B cell (primary cell): ENCODE results near the gene DESI2. TPM values are rescaled to one million over a fixed set of nuclear protein-coding genes. Genes with fewer than 3 reads are reported as not detected.
"Not testable (repeated sequence)": the region's sequence is repeated elsewhere in the genome, so short reads cannot be mapped to it uniquely, and the experiment has no call there.

Experiments used
- ATAC-seq: fragments of 200-7000 bp; cut with Tn5 transposase; one replicate; pipeline ENCODE4 v1.10.0; 2021; ENCODE audit warnings: low read depth, mild to moderate bottlenecking, moderate number of reproducible peaks, moderate library complexity
- CTCF ChIA-PET: fragments of 350-600 bp; sonication (Branson Sonifier 250); formaldehyde crosslinking; loops from one replicate; lab custom pipeline; 2021; ENCODE audit warnings: antibody characterized with exemption, inconsistent platforms; lab: Charles Lee
- POLR2A ChIA-PET: fragments of 350-600 bp; sonication (Branson Sonifier 250); formaldehyde crosslinking; loops from one replicate; lab custom pipeline; 2021; ENCODE audit warnings: antibody characterized with exemption; lab: Charles Lee
- DNase-seq: peaks from one replicate; pipeline ENCODE4 v3.0.0; 2013
- H2AFZ ChIP-seq: 2 replicates; pipeline ENCODE4 v1.6.1; 2012; ENCODE audit warnings: mild to moderate bottlenecking, low read depth, low read length; ENCODE audit not compliant: insufficient read depth, poor library complexity, severe bottlenecking
- H3K27ac ChIP-seq, 2 donors: 1 replicate in 1 of 2; 2 replicates in 1 of 2; pipeline ENCODE4 v1.5.1; 2012 to 2013; ENCODE audit warnings: low read length in 2 of 2, mild to moderate bottlenecking in 2 of 2, moderate library complexity in 1 of 2
- H3K27me3 ChIP-seq, 4 experiments: fragments of 200-600 bp in 1 of 4; sonication (generic) in 1 of 4; replicated peaks in 1 of 4; 1 replicate in 2 of 4; 2 replicates in 2 of 4; pipeline versions ENCODE4 v1.6.1 to v1.7.0; 2013 to 2016; ENCODE audit warnings: low read length in 3 of 4, mild to moderate bottlenecking in 2 of 4, mixed read lengths in 1 of 4, moderate library complexity in 1 of 4; ENCODE audit not compliant: insufficient read depth in 4 of 4, control insufficient read depth in 3 of 4; ENCODE audit errors: control extremely low read depth in 1 of 4
- H3K36me3 ChIP-seq, 2 experiments: replicated peaks in 1 of 2; 1 replicate in 1 of 2; 2 replicates in 1 of 2; pipeline versions ENCODE4 v1.6.1 to v1.7.1; 2013; ENCODE audit warnings: low read length in 1 of 2; ENCODE audit not compliant: insufficient read depth in 2 of 2, control insufficient read depth in 1 of 2; ENCODE audit errors: control extremely low read depth in 1 of 2, extremely low read depth in 1 of 2
- H3K4me1 ChIP-seq, 2 donors: fragments of 200-600 bp in 1 of 2; sonication (generic) in 1 of 2; 1 replicate in 1 of 2; 2 replicates in 1 of 2; pipeline versions ENCODE4 v1.5.1 to v1.6.1; 2013 to 2017; ENCODE audit warnings: low read length in 2 of 2; ENCODE audit not compliant: control insufficient read depth in 2 of 2, insufficient read depth in 2 of 2
- H3K4me2 ChIP-seq: replicated peaks from 2 replicates; pipeline ENCODE3; 2012; ENCODE audit warnings: mild to moderate bottlenecking, low read depth, low read length; ENCODE audit not compliant: poor library complexity, severe bottlenecking
- H3K4me3 ChIP-seq, 5 experiments: fragments of 200-600 bp in 1 of 5; sonication (generic) in 1 of 5; 1 replicate in 3 of 5; 2 replicates in 2 of 5; pipeline versions ENCODE4 v1.5.1 to v1.7.0; 2011 to 2016; ENCODE audit warnings: low read length in 4 of 5, mild to moderate bottlenecking in 4 of 5, low read depth in 2 of 5, control low read depth in 1 of 5, moderate library complexity in 1 of 5; ENCODE audit not compliant: insufficient read depth in 1 of 5; ENCODE audit errors: control extremely low read depth in 1 of 5, extremely low read depth in 1 of 5
- H3K79me2 ChIP-seq: fragments of 200-600 bp; sonication (generic); one replicate; pipeline ENCODE4 v1.6.0; 2016; ENCODE audit warnings: low read length; ENCODE audit not compliant: control insufficient read depth, insufficient read depth
- H3K9ac ChIP-seq: fragments of 200-600 bp; sonication (generic); 2 replicates; pipeline ENCODE4 v1.6.1; 2017; ENCODE audit warnings: mild to moderate bottlenecking, low read length, moderate library complexity
- H3K9me3 ChIP-seq, 3 donors: one replicate each; pipeline versions ENCODE4 v1.6.1 to v1.7.1; 2013; ENCODE audit warnings: low read length in 2 of 3; ENCODE audit not compliant: control insufficient read depth in 2 of 3, insufficient read depth in 1 of 3; ENCODE audit errors: control extremely low read depth in 1 of 3
- H4K20me1 ChIP-seq: 2 replicates; pipeline ENCODE4 v1.6.0; 2012; ENCODE audit warnings: mild to moderate bottlenecking, low read length; ENCODE audit not compliant: insufficient read depth, control insufficient read depth, poor library complexity, severe bottlenecking
- H3K27ac Mint-ChIP-seq: one replicate; pipeline ENCODE4 v1.8.0; 2021; ENCODE audit warnings: mixed read lengths
- H3K27me3 Mint-ChIP-seq: one replicate; pipeline ENCODE4 v1.8.0; 2021; ENCODE audit warnings: mixed read lengths
- H3K4me1 Mint-ChIP-seq: one replicate; pipeline ENCODE4 v1.8.0; 2021; ENCODE audit warnings: mixed read lengths
- H3K4me3 Mint-ChIP-seq: one replicate; pipeline ENCODE4 v1.8.0; 2021; ENCODE audit warnings: mixed read lengths
- H3K9me3 Mint-ChIP-seq: one replicate; pipeline ENCODE4 v1.8.0; 2022; ENCODE audit warnings: mixed read lengths; ENCODE audit not compliant: insufficient read depth
- CTCF ChIP-seq: fragments of 200-600 bp; IDR thresholded peaks from one replicate; pipeline ENCODE4 v1.8.0; 2022; ENCODE audit warnings: antibody characterized with exemption, mild to moderate bottlenecking
- EZH2 ChIP-seq: IDR thresholded peaks from 2 replicates; pipeline ENCODE4 v1.6.1; 2012; ENCODE audit warnings: borderline replicate concordance, low read depth, mild to moderate bottlenecking, moderate library complexity, low read length; ENCODE audit not compliant: insufficient read depth, poor library complexity, severe bottlenecking
- WGBS: methylation state at CpG from one replicate; pipeline ENCODE4 v1.1.5; 2013; ENCODE audit warnings: missing lambda C conversion rate; ENCODE audit not compliant: insufficient coverage; 5-methylcytosine and 5-hydroxymethylcytosine counted together
- intact Hi-C: fragments of 100-400 bp; cut with micrococcal nuclease; formaldehyde crosslinking; loops from one replicate; pipeline ENCODE4 v1.10.0; 2022
- polyA plus RNA-seq: library from polyadenylated mRNA; depleted of rRNA; stranded (reverse); fragments of >200 nt; gene quantifications from 2 replicates; pipeline ENCODE4 v1.2.3, GENCODE V29; 2012
- total RNA-seq, 2 donors: library from RNA; stranded (reverse); fragments of 120-200 nt in 1 of 2; gene quantifications; 1 replicate in 1 of 2; 2 replicates in 1 of 2; pipeline versions ENCODE4 v1.2.3 to v1.2.4, GENCODE V29; 2013 to 2022

DESI2 gene
- total and polyA plus RNA-seq, 2 donors (not counting 1 experiment from before 2014, with no cell fraction given): 9.3 to 25.2 TPM

- Histone ChIP-seq H3K27me3 (no peaks in the 10 kb centered on the region), H3K4me2 (no peak overlapping the region), H2AFZ (no peak overlapping the region), H3K27ac (no peak overlapping the region), H3K36me3 (peaks cover 0 to 21% of the 10 kb centered on the region in 2 experiments), H3K9ac (no peak overlapping the region), H3K4me1 (peaks cover 20 to 30% of the 10 kb centered on the region in 2 donors), H3K9me3 (no peaks in the 10 kb centered on the region), H3K4me3 (no peak overlapping the region), H3K79me2 (peaks cover 91% of the 10 kb centered on the region), H4K20me1 (peaks cover 34% of the 10 kb centered on the region)
- ChIA-PET POLR2A (no interaction called here), CTCF (no interaction called here)
- Mint-ChIP-seq H3K27ac (no peak overlapping the region), H3K9me3 (no peaks in the 10 kb centered on the region), H3K4me1 (peaks cover 45% of the 10 kb centered on the region), H3K4me3 (no peak overlapping the region), H3K27me3 (no peaks in the 10 kb centered on the region)
- intact Hi-C loops: no loop called here
- ATAC-seq: no peak
- no CpG with 5 or more reads among the region's 3 CpGs for WGBS
- TF ChIP-seq EZH2 (no peak), CTCF (no peak)
- no peak for DNase-seq
These were observed 6.8 kb downstream of the DESI2 start for GRCh38 chr1:244659694-244660093.

GRCh38 chr1:244660595-244660994, 7.7 kb downstream of the DESI2 start:
- no CpG with 5 or more reads among the region's 3 CpGs for WGBS
- H3K4me3 Mint-ChIP-seq: no peak overlapping the region
- TF ChIP-seq CTCF (no peak), EZH2 (no peak)
- no peak overlapping the region for H3K27ac ChIP-seq
- H3K4me2 ChIP-seq: no peak overlapping the region
- no peak overlapping the region for H3K9ac ChIP-seq
- DNase-seq (no peak), ATAC-seq (no peak)
- peaks cover 41% of the 10 kb centered on the region for H4K20me1 ChIP-seq
- CTCF ChIA-PET: no interaction called here
- no peaks in the 10 kb centered on the region for H3K27me3 ChIP-seq
- peaks cover 26 to 32% of the 10 kb centered on the region in 2 donors for H3K4me1 ChIP-seq
- H3K9me3 Mint-ChIP-seq: no peaks in the 10 kb centered on the region
- intact Hi-C loops: no loop called here
- no peaks in the 10 kb centered on the region for H3K27me3 Mint-ChIP-seq
- no peak overlapping the region for H3K27ac Mint-ChIP-seq
- H3K4me1 Mint-ChIP-seq: peaks cover 45% of the 10 kb centered on the region
- no peak overlapping the region for H3K4me3 ChIP-seq
- H2AFZ ChIP-seq: no peak overlapping the region
- no peaks in the 10 kb centered on the region for H3K9me3 ChIP-seq
- peaks cover 0 to 21% of the 10 kb centered on the region in 2 experiments for H3K36me3 ChIP-seq
- H3K79me2 ChIP-seq: peaks cover 90% of the 10 kb centered on the region
- POLR2A ChIA-PET: no interaction called here

GRCh38 chr1:244661569-244662312, 8.8 kb downstream of the DESI2 start:
- Histone ChIP-seq H3K4me1 (peaks cover 32 to 40% of the 10 kb centered on the region in 2 donors), H3K79me2 (peaks cover 85% of the 10 kb centered on the region), H4K20me1 (peaks cover 53% of the 10 kb centered on the region), H3K36me3 (peaks cover 0 to 21% of the 10 kb centered on the region in 2 experiments)
- DNase-seq, H3K9ac ChIP-seq, H3K27me3 Mint-ChIP-seq, CTCF ChIA-PET, H3K4me3 ChIP-seq, ATAC-seq, H3K4me3 Mint-ChIP-seq, POLR2A ChIA-PET, H3K27ac Mint-ChIP-seq, H3K9me3 ChIP-seq, H3K27ac ChIP-seq, H3K27me3 ChIP-seq, H3K4me2 ChIP-seq, H3K9me3 Mint-ChIP-seq, H2AFZ ChIP-seq: not testable (repeated sequence)
- intact Hi-C loops: loop anchor here (1.0 kb wide), 1 partner anchor 8 kb away; the partner anchor contains the start of gene DESI2
- no CpG with 5 or more reads among the region's 4 CpGs for WGBS
- H3K4me1 Mint-ChIP-seq: peaks cover 40% of the 10 kb centered on the region
